ENCODE data around the gene NDUFB4.
A peak's percentile ranks its signal among the peaks of the same experiment; 100 is the strongest.

Gene NDUFB4

GRCh38 chr3:120567370-120568201 is 28.6 kb upstream of the NDUFB4 start:
- no peaks in the 10 kb centered on the region for H4K20me1 ChIP-seq (ENCODE audit: low read depth, low read length)
- no peaks in the 10 kb centered on the region for H3K9me3 ChIP-seq (ENCODE audit: insufficient read depth, low read length)
- no peaks in the 10 kb centered on the region for H3K9me2 ChIP-seq (replicated peaks; ENCODE audit: insufficient read depth, low read length)
- H3K4me2 ChIP-seq (ENCODE audit: low read depth, low read length, poor library complexity, severe bottlenecking), result peak overlapping the region; percentile 30
- no peaks in the 10 kb centered on the region for H3K27me3 ChIP-seq (ENCODE audit: low read length)
- H3K4me3 ChIP-seq (ENCODE audit: insufficient read depth, low read length, poor library complexity, severe bottlenecking), result no peak overlapping the region
- H3K79me2 ChIP-seq (ENCODE audit: insufficient read depth, low read length), result no peaks in the 10 kb centered on the region
- H3K9ac ChIP-seq (ENCODE audit: low read length), result no peak overlapping the region
- TF ChIP-seq CTCF (IDR thresholded peaks at IDR 0.05; ENCODE audit: insufficient read depth, low read length, poor library complexity, severe bottlenecking) (peak; percentile 42), EZH2phosphoT487 (conservative IDR thresholded peaks at IDR 0.05; ENCODE audit: low read length) (no peak)
- H2AFZ ChIP-seq (ENCODE audit: low read depth, low read length, severe bottlenecking), result peak overlapping the region; percentile 66
- H3K36me3 ChIP-seq (ENCODE audit: low read length), result no peaks in the 10 kb centered on the region
- H3F3A ChIP-seq (ENCODE audit: insufficient read depth), result no peaks in the 10 kb centered on the region
- H3K27ac ChIP-seq (ENCODE audit: low read depth, low read length), result no peak overlapping the region

GRCh38 chr3:120568202-120568531 is 28.0 kb upstream of the NDUFB4 start:
- no peak overlapping the region for H3K27ac ChIP-seq (ENCODE audit: low read depth, low read length)
- no peaks in the 10 kb centered on the region for H3F3A ChIP-seq (ENCODE audit: insufficient read depth)
- no peaks in the 10 kb centered on the region for H3K79me2 ChIP-seq (ENCODE audit: insufficient read depth, low read length)
- H3K4me3 ChIP-seq (ENCODE audit: insufficient read depth, low read length, poor library complexity, severe bottlenecking), result no peak overlapping the region
- no peaks in the 10 kb centered on the region for H3K9me3 ChIP-seq (ENCODE audit: insufficient read depth, low read length)
- H3K9me2 ChIP-seq (replicated peaks; ENCODE audit: insufficient read depth, low read length), result no peaks in the 10 kb centered on the region
- no peak overlapping the region for H2AFZ ChIP-seq (ENCODE audit: low read depth, low read length, severe bottlenecking)
- TF ChIP-seq EZH2phosphoT487 (conservative IDR thresholded peaks at IDR 0.05; ENCODE audit: low read length) (no peak), CTCF (IDR thresholded peaks at IDR 0.05; ENCODE audit: insufficient read depth, low read length, poor library complexity, severe bottlenecking) (no peak)
- H3K9ac ChIP-seq (ENCODE audit: low read length), result no peak overlapping the region
- no peaks in the 10 kb centered on the region for H4K20me1 ChIP-seq (ENCODE audit: low read depth, low read length)
- no peaks in the 10 kb centered on the region for H3K36me3 ChIP-seq (ENCODE audit: low read length)
- H3K4me2 ChIP-seq (ENCODE audit: low read depth, low read length, poor library complexity, severe bottlenecking), result no peak overlapping the region
- no peaks in the 10 kb centered on the region for H3K27me3 ChIP-seq (ENCODE audit: low read length)

GRCh38 chr3:120568598-120568997 is 27.5 kb upstream of the NDUFB4 start:
- no peak overlapping the region for H2AFZ ChIP-seq (ENCODE audit: low read depth, low read length, severe bottlenecking)
- no peaks in the 10 kb centered on the region for H3K9me2 ChIP-seq (replicated peaks; ENCODE audit: insufficient read depth, low read length)
- no peaks in the 10 kb centered on the region for H3K9me3 ChIP-seq (ENCODE audit: insufficient read depth, low read length)
- no peaks in the 10 kb centered on the region for H3K27me3 ChIP-seq (ENCODE audit: low read length)
- no peaks in the 10 kb centered on the region for H3F3A ChIP-seq (ENCODE audit: insufficient read depth)
- H3K36me3 ChIP-seq (ENCODE audit: low read length), result no peaks in the 10 kb centered on the region
- no peak overlapping the region for H3K27ac ChIP-seq (ENCODE audit: low read depth, low read length)
- H3K4me2 ChIP-seq (ENCODE audit: low read depth, low read length, poor library complexity, severe bottlenecking), result no peak overlapping the region
- no peak overlapping the region for H3K9ac ChIP-seq (ENCODE audit: low read length)
- H3K79me2 ChIP-seq (ENCODE audit: insufficient read depth, low read length), result no peaks in the 10 kb centered on the region
- H3K4me3 ChIP-seq (ENCODE audit: insufficient read depth, low read length, poor library complexity, severe bottlenecking), result no peak overlapping the region
- TF ChIP-seq EZH2phosphoT487 (conservative IDR thresholded peaks at IDR 0.05; ENCODE audit: low read length) (no peak), CTCF (IDR thresholded peaks at IDR 0.05; ENCODE audit: insufficient read depth, low read length, poor library complexity, severe bottlenecking) (no peak)
- no peaks in the 10 kb centered on the region for H4K20me1 ChIP-seq (ENCODE audit: low read depth, low read length)

Measured in SU-DHL-6 (cell line).